Measurements from ENCODE around the gene ZNF597. TPM values are rescaled to one million over a fixed set of nuclear protein-coding genes. Genes with fewer than 3 reads are reported as not detected.

Gene ZNF597
- total RNA-seq, 2 experiments from 2014 or later, result 1.9 to 2.4 TPM

GRCh38 chr16:3460121-3460520 lies 16.8 kb upstream of the ZNF597 start:
- Mint-ChIP-seq H3K9me3 (ENCODE audit: low read depth) (no peaks in the 10 kb centered on the region), H3K4me3 (no peak overlapping the region), H3K27me3 (no peaks in the 10 kb centered on the region), H3K4me1 (peaks cover 52% of the 10 kb centered on the region), H3K36me3 (ENCODE audit: low read depth) (peaks cover 2% of the 10 kb centered on the region), H3K27ac (peak overlapping the region; percentile 86)
- ChIA-PET POLR2A (no interaction called here), CTCF (no interaction called here)
- no peak for ATAC-seq
- DNase-seq, result no peak
- intact Hi-C loops (cut with DNase I, micrococcal nuclease), result loop anchor here in 1 of 2 experiments (5.0 kb wide), 1 partner anchor 268 kb away; no protein-coding TSS in a partner anchor

GRCh38 chr16:3459401-3460090 lies 16.2 kb upstream of the ZNF597 start:
- ATAC-seq, result peak; percentile 40
- POLR2A ChIA-PET, result no interaction called here

DNA sequence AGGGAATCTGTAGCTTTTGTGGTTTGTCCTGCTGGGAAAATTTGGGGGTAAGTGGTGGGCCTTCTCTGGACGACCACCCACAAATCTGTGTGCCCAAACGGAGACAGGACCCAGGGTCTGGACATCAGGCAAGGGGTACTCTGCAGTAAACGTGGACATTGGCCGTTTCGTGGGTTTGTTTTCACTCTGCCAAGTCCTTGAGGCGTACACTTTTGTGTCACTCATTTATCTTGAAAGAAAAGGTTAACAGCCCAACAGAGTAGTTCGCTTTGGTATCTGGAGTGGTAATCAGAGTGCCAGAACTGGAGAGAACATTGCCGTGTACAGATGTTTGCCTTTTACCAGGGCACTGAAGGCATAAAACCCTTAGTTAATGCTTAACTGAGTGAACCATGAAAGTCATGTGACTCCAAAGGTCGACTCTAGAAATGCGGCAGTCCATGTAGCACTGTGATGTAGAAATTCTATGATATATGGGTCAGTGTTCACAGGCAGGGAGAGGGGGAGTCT lies 15.6 kb upstream of the ZNF597 start:
- peak overlapping the region; percentile 86 for H3K27ac Mint-ChIP-seq
- ChIA-PET POLR2A (interaction anchor here (0.7 kb wide), 1 partner anchor 119 kb away, joined by 3 read pairs; no protein-coding TSS in a partner anchor), CTCF (interaction anchor here (0.8 to 1.0 kb wide), 2 partner anchors 62 to 91 kb away, joined by 3 read pairs; no protein-coding TSS in a partner anchor)
- DNase-seq (no peak), ATAC-seq (peak; percentile 4)
- H3K36me3 Mint-ChIP-seq (ENCODE audit: low read depth), result no peaks in the 10 kb centered on the region
- no peaks in the 10 kb centered on the region for H3K27me3 Mint-ChIP-seq
- H3K9me3 Mint-ChIP-seq (ENCODE audit: low read depth), result no peaks in the 10 kb centered on the region
- intact Hi-C loops (cut with DNase I, micrococcal nuclease), result loop anchor here (1.0 to 5.0 kb wide), 6 partner anchors 42 to 195 kb away; partner anchors contain the start of genes CLUAP1 (in 2 of the 2), ZNF174 (in 2 of the 2), ZSCAN32 (in 2 of the 2) and NLRC3 (in 1 of the 2)
- H3K4me3 Mint-ChIP-seq, result peak overlapping the region; percentile 82
- peaks cover 45% of the 10 kb centered on the region for H3K4me1 Mint-ChIP-seq

More at GRCh38 chr16:3459401-3460090, 16.2 kb upstream of the ZNF597 start:
- Mint-ChIP-seq H3K27ac (peak overlapping the region; percentile 86), H3K4me1 (peaks cover 51% of the 10 kb centered on the region), H3K9me3 (ENCODE audit: low read depth) (no peaks in the 10 kb centered on the region), H3K36me3 (ENCODE audit: low read depth) (peaks cover 2% of the 10 kb centered on the region), H3K27me3 (no peaks in the 10 kb centered on the region), H3K4me3 (peak overlapping the region; percentile 82)
- CTCF ChIA-PET, result no interaction called here
- peak; percentile 52 for DNase-seq
- intact Hi-C loops (cut with DNase I, micrococcal nuclease), result loop anchor here (1.0 to 5.0 kb wide), 6 partner anchors 41 to 267 kb away; partner anchors contain the start of genes CLUAP1 (in 2 of the 2), NLRC3 (in 1 of the 2), ZNF174 (in 1 of the 2) and ZSCAN32 (in 1 of the 2)

DNA sequence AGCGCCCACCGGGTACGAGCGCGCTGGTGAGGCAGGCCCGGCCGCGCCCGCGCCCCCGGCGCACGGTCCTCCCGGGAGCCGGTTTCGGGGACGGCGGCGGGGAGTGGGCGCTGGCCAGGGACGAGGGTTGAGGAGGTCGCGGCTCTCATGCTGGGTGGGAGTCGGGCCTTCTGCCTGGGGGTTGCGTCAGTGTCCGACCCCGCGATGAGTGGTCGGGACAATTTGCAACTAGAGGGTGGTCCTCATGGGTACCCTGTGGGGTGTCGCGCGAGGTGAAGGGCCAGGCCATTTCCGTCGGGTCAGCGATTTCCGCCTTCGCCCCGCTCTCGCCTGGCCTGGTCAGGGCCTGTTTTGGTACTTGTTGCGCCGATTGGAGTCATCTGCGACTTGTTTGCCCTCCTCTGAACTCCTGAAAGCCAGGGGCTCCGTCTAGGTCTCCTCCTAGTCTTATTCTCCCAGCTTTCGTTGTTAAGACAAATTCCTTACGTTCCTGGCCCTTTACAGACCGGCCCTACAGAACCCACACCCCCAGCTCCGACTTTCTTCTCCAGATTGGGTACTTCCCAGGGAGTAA lies 15.1 kb upstream of the ZNF597 start:
- no peaks in the 10 kb centered on the region for H3K9me3 Mint-ChIP-seq (ENCODE audit: low read depth)
- no peaks in the 10 kb centered on the region for H3K36me3 Mint-ChIP-seq (ENCODE audit: low read depth)
- intact Hi-C loops (cut with DNase I, micrococcal nuclease), result loop anchor here (1.0 to 5.0 kb wide), 5 partner anchors 42 to 119 kb away; partner anchors contain the start of genes CLUAP1 (in 2 of the 2), ZNF174 (in 2 of the 2), ZSCAN32 (in 2 of the 2) and NLRC3 (in 1 of the 2)
- H3K4me1 Mint-ChIP-seq, result peaks cover 41% of the 10 kb centered on the region
- DNase-seq (peak; percentile 23), ATAC-seq (peak; percentile 0)
- peak overlapping the region; percentile 82 for H3K4me3 Mint-ChIP-seq
- no peaks in the 10 kb centered on the region for H3K27me3 Mint-ChIP-seq
- ChIA-PET CTCF (interaction anchor here (0.8 to 1.0 kb wide), 2 partner anchors 61 to 90 kb away, joined by 3 read pairs; no protein-coding TSS in a partner anchor), POLR2A (interaction anchor here (0.7 kb wide), 1 partner anchor 120 kb away, joined by 3 read pairs; no protein-coding TSS in a partner anchor)
- peak overlapping the region; percentile 86 for H3K27ac Mint-ChIP-seq

DNA sequence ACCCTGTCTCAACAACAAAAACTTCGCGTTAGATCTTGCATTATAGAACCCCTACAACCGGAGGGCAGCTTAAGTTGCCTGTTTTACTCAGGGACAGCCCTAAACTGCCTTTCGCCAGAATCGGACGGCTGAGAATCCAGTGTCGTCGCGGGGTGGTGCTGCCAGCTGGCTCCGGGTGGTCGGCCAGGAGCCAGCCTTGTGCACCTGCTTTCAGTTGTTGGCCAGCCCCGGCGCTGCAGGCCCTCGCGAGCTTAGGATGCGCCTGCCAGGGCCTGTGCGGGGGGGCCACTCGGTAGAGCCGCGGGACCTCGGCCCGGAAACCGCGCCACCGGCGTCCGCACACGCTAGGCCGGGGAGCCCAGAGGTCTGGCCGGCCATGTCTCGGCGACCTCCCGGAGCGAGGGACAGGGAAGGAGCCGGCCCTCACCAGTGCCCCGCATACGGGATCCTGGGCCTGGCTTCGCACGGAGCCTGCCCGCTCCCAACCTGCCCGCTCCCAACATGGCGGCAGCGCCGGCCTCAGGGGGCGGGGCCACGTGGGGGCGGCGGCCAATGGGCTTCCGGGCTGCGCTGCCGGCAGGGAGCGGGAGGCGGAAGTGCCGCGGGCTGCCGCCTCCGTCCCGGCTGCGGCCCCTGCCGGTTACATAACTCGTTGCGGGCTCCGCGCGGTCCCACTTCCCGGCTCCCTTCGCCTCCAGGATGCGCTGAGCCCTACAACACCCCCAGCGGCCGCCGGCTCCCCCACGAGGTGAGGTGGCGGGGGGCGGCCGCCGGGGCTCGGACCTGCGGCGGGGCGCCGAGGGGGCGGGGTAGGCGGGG lies 14.3 kb upstream of the ZNF597 start:
- H3K4me3 Mint-ChIP-seq, result peak overlapping the region; percentile 74
- intact Hi-C loops (cut with DNase I, micrococcal nuclease), result loop anchor here (1.0 to 5.0 kb wide), 11 partner anchors 14 to 423 kb away; partner anchors contain the start of genes CLUAP1 (in 2 of the 2), ZNF174 (in 2 of the 2), ZSCAN32 (in 2 of the 2) and CREBBP (in 1 of the 2)
- no peaks in the 10 kb centered on the region for H3K36me3 Mint-ChIP-seq (ENCODE audit: low read depth)
- H3K9me3 Mint-ChIP-seq (ENCODE audit: low read depth), result no peaks in the 10 kb centered on the region
- ATAC-seq (peak; percentile 86), DNase-seq (peak; percentile 93)
- CTCF ChIA-PET, result interaction anchor here (1.0 to 1.1 kb wide), 2 partner anchors 13 to 61 kb away, joined by 3 to 6 read pairs; no protein-coding TSS in a partner anchor
- H3K27ac Mint-ChIP-seq, result peak overlapping the region; percentile 83
- POLR2A ChIA-PET, result interaction anchor here (0.8 to 1.5 kb wide), 2 partner anchors 14 to 22 kb away, joined by 3 to 4 read pairs; partner anchors contain the start of genes NAA60 and ZNF597
- H3K4me1 Mint-ChIP-seq, result peaks cover 41% of the 10 kb centered on the region
- no peaks in the 10 kb centered on the region for H3K27me3 Mint-ChIP-seq

- CTCF ChIA-PET, result no interaction called here
- Mint-ChIP-seq H3K27ac (no peak overlapping the region), H3K4me1 (peaks cover 15% of the 10 kb centered on the region), H3K27me3 (no peaks in the 10 kb centered on the region), H3K9me3 (ENCODE audit: low read depth) (no peaks in the 10 kb centered on the region), H3K4me3 (no peak overlapping the region), H3K36me3 (ENCODE audit: low read depth) (peaks cover 2% of the 10 kb centered on the region)
- intact Hi-C loops (cut with DNase I, micrococcal nuclease), result loop anchor here (5.0 kb wide), 3 partner anchors 52 to 123 kb away; partner anchors contain the start of genes NLRC3 (in 1 of the 2), ZNF174 (in 1 of the 2) and ZSCAN32 (in 1 of the 2)
- ATAC-seq (no peak), DNase-seq (no peak)
- POLR2A ChIA-PET, result no interaction called here
These were observed 11.4 kb upstream of the ZNF597 start for GRCh38 chr16:3454631-3455147.

DNA sequence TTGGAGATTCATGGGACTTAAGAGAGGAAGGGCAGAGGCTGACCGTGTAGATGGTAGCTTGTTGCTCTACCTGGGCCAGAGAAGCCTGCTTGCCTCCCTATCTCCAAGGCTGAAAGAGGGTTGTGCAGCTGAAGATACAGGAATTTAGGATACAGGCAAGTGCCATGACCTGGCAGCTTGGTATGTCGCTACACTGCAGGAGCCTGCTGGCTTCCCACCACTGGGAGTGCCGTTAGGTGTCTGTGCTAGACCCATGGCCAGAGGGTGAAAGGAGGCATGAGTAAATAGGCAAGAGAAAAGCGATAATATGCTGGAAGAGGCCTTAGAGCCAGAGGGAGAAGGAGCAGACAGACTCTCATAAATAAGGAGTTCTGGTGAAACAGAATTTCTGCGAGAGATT lies 10.8 kb upstream of the ZNF597 start:
- ChIA-PET POLR2A (no interaction called here), CTCF (interaction anchor here (0.7 kb wide), 1 partner anchor 423 kb away, joined by 3 read pairs; no protein-coding TSS in a partner anchor)
- peaks cover 9% of the 10 kb centered on the region for H3K4me1 Mint-ChIP-seq
- intact Hi-C loops (cut with DNase I, micrococcal nuclease), result no loop called here
- no peaks in the 10 kb centered on the region for H3K27me3 Mint-ChIP-seq
- no peak overlapping the region for H3K4me3 Mint-ChIP-seq
- ATAC-seq, result no peak
- no peaks in the 10 kb centered on the region for H3K9me3 Mint-ChIP-seq (ENCODE audit: low read depth)
- peaks cover 3% of the 10 kb centered on the region for H3K36me3 Mint-ChIP-seq (ENCODE audit: low read depth)
- H3K27ac Mint-ChIP-seq, result no peak overlapping the region
- DNase-seq, result no peak

GRCh38 chr16:3444032-3444388 lies 706 bp upstream of the ZNF597 start:
- Mint-ChIP-seq H3K27ac (peak overlapping the region; percentile 93), H3K4me1 (peaks cover 13% of the 10 kb centered on the region), H3K36me3 (ENCODE audit: low read depth) (peaks cover 30% of the 10 kb centered on the region), H3K27me3 (no peaks in the 10 kb centered on the region), H3K4me3 (peak overlapping the region; percentile 97), H3K9me3 (ENCODE audit: low read depth) (peaks cover 7% of the 10 kb centered on the region)
- intact Hi-C loops (cut with DNase I, micrococcal nuclease), result loop anchor here in 1 of 2 experiments (5.0 kb wide), 2 partner anchors 58 to 77 kb away; partner anchors contain the start of gene CLUAP1
- DNase-seq (peak; percentile 65), ATAC-seq (peak; percentile 70)
- ChIA-PET POLR2A (interaction anchor here (0.6 to 2.1 kb wide), 4 partner anchors 13 to 637 kb away, joined by 3 to 12 read pairs (median 6); partner anchors contain the start of genes ZNF174 and ZSCAN32), CTCF (interaction anchor here (0.7 to 2.2 kb wide), 5 partner anchors 13 to 314 kb away, joined by 3 to 7 read pairs (median 6); partner anchors contain the start of genes ZNF174 and ZSCAN32)

DNA sequence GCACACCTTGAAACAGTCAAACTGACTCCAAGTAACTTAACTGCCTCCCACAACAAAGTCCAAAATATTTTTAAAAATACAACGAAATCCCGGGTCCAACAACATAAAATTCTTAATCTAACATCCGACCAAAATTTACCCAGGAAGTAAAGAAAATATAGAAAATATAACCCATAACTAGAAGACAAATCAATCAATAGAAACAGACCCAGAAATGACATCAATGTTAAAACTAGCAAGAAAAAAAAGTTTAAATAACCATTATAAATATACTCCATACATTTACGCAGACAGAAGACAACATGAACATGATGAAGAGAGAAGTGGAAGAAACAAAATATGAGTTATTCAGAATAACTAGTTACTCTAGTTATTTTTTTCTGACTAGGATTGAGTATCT lies 3.7 kb downstream of the ZNF597 start:
- DNase-seq (no peak), ATAC-seq (no peak)
- H3K4me1 Mint-ChIP-seq, result peaks cover 7% of the 10 kb centered on the region
- H3K9me3 Mint-ChIP-seq (ENCODE audit: low read depth), result peaks cover 7% of the 10 kb centered on the region
- H3K27ac Mint-ChIP-seq, result no peak overlapping the region
- peaks cover 26% of the 10 kb centered on the region for H3K36me3 Mint-ChIP-seq (ENCODE audit: low read depth)
- no peak overlapping the region for H3K4me3 Mint-ChIP-seq
- CTCF ChIA-PET, result no interaction called here
- H3K27me3 Mint-ChIP-seq, result no peaks in the 10 kb centered on the region
- intact Hi-C loops (cut with DNase I, micrococcal nuclease), result loop anchor here in 1 of 2 experiments (5.0 kb wide), 2 partner anchors 63 to 72 kb away; partner anchors contain the start of gene CLUAP1
- POLR2A ChIA-PET, result no interaction called here

GRCh38 chr16:3434373-3434772 lies 8.9 kb downstream of the ZNF597 start:
- intact Hi-C loops (cut with DNase I, micrococcal nuclease), result no loop called here
- no peak overlapping the region for H3K4me3 Mint-ChIP-seq
- DNase-seq, result no peak
- ChIA-PET POLR2A (no interaction called here), CTCF (no interaction called here)
- peak; percentile 28 for ATAC-seq
- no peak overlapping the region for H3K27ac Mint-ChIP-seq
- H3K27me3 Mint-ChIP-seq, result no peaks in the 10 kb centered on the region
- H3K4me1 Mint-ChIP-seq, result peaks cover 16% of the 10 kb centered on the region
- peaks cover 18% of the 10 kb centered on the region for H3K36me3 Mint-ChIP-seq (ENCODE audit: low read depth)
- peaks cover 12% of the 10 kb centered on the region for H3K9me3 Mint-ChIP-seq (ENCODE audit: low read depth)
